HEK293 (cell line): ENCODE data around the gene IFNAR1.

Experiments used
- ZBTB26 ChIP-seq: fragments of 450-650 bp; formaldehyde crosslinking; optimal IDR thresholded peaks from 2 replicates; pipeline ENCODE3; 2016; ENCODE audit warnings: missing biosample characterization, mild to moderate bottlenecking, missing genetic modification characterization
- ZBTB8A ChIP-seq: fragments of 450-650 bp; formaldehyde crosslinking; IDR thresholded peaks from 2 replicates; pipeline ENCODE4 v1.5.1; 2016; ENCODE audit warnings: missing biosample characterization, missing genetic modification characterization
- ZNF140 ChIP-seq: fragments of 450-650 bp; formaldehyde crosslinking; IDR thresholded peaks from 2 replicates; pipeline ENCODE4 v1.5.1; 2016; ENCODE audit warnings: missing biosample characterization, missing genetic modification characterization

GRCh38 chr21:33309778-33310177 is 15.0 kb upstream of the IFNAR1 start:
- TF ChIP-seq ZNF140 (tag by site-specific recombination) (no peak), ZBTB26 (tag by site-specific recombination) (no peak), ZBTB8A (no peak)
